ENCODE results near the gene MRPL1.

MRPL1 gene

DNA sequence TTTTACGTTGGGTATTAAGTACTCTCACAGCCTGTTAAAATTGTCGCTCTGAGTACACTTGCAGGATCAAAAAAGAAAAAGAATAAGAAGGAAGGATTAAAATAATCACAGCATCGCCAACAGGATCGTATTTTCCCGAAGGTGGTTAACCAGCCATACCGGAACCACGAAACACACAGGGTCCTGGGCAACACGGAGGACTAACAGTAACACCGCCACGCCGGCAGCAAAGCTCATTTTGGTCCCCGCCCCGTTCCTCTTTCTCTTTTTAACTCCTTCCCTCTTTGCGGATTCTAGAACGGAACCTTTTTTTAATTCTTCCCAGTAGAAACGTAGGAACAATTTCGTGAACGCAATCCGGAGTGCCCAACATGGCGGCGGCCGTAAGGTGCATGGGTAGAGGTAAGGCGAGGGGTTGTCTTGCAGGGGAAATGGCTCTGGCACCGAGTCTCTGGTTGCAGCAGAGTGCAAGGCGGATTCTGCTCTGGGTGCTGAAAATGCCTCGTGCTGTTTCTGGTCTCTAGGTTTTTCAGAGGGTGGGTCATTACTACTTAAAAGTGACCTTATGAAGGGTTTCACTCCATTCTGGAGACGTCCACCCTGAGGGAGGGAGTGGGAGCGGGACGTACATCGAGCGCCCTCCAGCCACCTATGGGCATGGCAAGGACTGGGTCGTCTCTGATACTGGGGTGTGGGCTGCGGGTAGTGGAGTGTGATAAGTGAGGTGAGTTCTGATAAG is at the start of gene MRPL1:
Gene MRPL1 (plus strand): TSS at position 353 of the 739 bp plus-strand sequence. CDS start 19 bp downstream, at position 372.
- DNase-seq, result peak; percentile 83

DNA sequence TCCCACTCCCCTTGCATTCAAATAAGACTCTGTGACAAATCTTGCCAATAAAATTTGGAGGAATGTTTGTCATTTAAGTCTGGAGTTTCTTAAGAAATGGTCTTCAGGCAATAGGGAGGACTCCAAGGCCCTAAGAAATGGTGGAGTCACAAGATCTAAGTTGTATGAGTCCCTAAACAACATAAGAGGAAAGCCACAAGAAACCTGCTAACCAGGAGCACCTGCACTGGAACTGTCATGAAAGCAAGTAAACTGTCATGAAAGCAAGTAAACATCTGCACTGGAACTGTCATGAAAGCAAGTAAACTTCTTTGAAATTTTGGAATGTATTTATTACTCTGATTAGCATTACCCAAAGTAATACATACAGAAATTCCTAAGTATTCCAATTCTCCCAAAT is 47.0 kb upstream of the MRPL1 start:
- DNase-seq, result no peak

DNA sequence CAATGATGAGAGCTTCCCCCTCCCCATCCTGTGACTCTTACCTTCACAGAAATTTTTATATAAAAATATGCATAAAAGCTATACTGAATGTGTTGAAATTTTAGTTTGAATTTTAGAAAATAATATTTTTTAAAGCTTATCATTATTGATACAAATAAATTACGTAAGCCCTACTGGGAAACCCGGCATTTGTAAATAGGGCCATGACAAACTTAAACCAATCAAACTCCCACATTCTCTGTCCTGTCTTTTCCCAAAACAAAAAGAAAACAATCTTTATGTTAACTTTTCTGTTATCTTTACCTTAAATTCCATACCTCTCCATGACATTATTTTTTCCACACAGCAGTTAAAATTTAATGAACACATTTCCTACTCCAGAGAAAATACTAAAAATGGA is 46.1 kb upstream of the MRPL1 start:
- no peak for DNase-seq

DNA sequence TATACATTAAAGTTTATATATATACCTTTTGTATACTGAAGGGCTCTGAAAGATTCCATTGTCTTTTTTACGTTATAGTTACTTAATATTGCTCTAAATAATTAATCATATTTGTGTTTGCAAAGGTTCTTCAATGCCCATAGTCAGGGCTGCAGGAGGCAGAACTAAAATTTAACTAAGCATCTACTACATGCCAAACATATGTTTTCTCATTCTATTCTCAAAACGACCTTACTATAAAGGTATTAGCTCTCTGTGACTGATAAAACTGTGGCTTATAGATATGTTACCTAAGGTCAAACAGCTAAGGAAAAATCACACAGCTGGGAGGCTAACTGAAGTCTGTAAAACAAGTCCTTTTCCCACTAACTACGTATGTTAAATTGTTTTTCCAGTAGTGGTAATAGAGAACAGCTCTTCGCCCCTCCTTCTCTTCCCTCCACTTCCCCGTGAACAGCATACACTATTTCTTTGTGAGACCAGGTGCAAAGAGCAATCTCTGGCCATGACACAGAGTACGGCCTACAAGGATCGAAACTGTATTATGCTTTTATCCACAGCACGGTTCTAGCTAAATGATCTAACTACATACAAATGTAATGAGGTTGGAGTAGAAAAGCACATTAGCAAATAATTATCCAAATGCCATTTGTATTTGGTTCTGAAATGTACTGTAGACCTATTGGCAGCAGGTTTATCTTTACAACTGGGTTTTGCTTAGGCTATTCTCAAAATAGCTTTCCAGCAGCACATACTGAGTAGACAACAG is 45.1 kb upstream of the MRPL1 start:
- no peak for DNase-seq

DNA sequence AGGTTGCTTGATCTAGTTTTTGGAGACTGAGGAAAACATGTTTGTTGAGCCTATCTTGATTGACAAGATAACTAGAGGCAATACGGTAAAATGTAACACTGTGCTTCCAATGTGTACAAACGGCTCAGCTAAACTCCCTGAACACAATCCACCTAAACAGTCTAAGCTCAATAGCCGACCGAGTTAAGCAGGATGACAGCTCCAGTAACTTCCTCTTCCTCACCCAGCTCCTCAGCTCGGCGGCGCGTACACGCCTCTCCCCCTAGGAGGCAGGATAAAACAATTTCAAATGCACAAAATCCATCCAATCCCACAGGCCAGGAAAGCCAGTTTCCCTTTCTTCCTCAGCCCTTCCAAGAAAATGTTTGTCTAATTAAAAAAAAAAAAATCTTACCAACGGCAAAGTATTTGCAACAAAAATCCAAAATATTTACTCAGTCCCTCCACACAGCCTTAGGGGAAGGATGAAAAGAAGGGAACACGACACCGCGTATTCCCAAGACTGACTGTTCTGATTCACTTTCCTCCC is 44.5 kb upstream of the MRPL1 start:
- peak; percentile 39 for DNase-seq

DNA sequence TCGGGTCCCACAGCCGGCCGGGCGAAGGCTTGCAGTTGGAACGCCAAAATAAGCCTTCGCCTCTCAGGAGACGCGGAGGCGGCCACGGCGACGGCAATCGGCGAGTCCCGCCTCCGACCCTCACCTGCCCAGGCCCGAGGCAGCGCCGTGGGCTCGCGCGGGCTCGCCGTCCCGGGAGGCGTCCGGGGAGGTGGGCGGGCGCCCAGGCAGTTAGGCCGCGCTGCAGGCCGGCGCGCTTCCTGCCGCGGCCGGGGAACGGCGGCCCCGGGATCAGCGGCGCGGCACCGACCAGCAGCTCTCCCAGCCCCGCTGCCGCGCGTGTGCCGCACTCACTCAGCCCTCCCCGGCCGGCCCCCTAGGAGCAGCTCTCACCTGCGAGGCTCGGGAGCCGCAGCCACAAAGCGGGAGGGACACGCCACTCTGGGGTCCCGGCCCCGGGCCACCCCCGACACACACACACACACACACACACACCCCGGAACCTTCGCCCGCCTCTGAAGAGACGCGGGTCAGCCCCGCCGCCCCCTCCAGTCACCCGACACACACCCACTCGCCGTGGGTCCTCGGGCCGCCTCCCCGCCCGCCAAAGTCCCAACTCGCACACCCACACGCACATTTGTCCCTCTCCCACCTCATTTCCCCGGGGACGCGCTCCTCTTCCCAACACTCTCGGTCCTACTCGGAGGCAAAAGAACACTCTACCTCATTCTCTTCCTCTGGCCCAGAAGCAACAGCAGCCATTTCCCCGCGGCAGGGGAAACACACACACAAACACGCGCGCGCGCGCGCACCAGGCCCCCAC is 43.8 kb upstream of the MRPL1 start, which contains the start of gene CNOT6L:
Gene CNOT6L (minus strand): TSS at position 767 of the 802 bp plus-strand sequence. CDS start 60 bp downstream, at position 707.
- peak; percentile 49 for DNase-seq

DNA sequence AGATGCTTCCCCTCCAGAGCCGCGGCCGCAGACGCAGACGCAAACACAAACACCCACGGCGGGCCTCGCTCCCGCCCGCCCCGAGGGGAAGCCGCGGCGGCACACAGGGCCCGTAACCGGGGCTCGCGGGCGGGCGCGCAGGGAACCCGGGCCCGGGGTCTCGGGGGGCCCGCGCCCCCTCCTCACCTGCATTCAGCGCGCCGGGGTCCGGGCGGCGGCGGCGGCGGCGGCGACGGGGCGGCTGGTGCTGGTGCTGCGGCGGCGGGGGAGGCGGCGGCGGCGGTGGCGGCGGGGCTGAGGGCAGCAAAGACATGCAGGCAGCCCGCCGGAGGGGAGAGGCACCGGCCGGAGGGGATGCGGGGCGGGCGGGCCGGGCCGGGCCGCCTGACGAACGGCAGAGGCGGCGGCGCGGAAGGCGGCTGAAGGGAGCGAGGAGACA is 43.2 kb upstream of the MRPL1 start:
- DNase-seq, result peak; percentile 89

DNA sequence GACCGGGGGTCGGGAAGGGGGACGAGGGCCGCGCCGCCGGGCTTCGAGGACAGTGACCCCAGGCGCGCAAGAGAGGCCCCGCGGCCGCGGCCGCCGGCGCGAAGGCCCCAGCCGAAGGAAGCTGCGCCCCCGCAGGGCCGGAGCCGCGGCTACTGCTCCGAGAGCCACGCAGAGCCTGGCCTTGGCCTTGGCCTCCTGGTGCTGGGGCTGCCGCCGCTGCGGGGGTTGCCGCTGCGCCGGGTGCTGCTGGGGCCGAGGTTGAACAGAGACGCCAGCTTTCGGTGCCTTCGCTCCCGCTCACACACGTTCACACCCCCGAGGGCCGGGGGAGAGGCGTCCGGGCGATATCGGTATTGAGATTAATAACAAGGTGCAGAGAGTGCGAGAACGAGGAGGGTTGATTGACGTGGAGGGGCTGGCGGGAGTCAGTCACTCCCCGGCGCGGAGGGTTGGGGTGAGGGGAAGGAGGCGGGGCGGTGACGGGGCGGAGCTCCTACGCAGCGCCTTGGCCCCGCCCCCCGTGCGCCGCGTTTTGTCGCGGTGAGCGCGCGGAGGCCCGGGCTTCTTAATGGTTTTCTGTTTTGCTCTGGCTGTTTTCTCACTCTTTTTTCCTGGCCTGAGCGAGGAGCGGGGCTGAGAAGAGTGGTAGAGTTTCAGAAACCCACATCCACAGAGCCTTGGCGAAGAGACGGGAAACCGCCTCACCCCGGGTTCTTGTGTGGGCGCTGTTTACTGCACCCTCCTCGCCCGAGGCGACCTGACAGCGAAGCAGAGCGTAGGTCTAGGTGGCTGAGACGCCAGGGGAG is 42.6 kb upstream of the MRPL1 start:
- peak; percentile 94 for DNase-seq

DNA sequence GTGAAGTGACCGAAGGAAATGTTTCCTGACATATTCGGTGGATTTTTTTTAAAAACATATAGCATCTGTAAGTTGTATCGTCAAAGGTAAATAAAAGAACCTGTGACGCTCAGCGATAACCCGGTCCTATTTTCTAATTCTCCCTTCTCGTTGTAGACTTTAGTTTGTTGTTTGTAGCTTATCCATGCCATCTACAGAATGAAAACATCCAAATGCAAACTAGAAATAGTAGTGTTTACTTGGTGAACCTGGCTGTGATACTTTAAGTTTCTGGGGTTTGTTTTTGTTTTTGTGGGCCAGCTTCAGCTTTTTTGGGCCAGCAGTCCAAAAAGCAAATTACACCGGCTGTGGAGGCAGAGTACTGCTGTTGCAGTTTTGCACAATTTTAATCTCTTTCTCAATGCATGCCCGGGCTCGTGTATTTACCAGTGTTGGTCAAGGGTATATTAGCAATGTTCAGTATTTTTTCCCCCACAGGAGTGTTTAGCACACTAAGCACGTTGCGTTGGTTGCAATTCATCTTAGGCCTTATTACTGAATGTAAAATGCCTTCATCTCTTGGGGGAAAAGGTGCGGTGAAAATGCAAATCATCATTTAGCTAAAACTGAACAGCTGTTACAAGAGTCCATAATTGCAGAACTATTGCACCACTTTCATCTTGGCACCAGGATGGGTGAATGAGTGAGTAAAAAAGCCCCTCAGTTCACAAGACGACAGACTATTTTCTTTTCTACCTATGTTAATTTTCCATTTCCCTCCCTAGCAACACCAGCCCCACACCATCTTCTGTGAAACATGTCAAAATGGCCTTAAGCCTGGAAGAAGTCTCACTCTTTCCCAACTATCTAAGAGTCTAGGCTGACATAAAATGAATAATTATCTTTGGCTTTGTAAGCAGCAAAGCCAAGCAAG is 41.7 kb upstream of the MRPL1 start:
- DNase-seq, result no peak

DNA sequence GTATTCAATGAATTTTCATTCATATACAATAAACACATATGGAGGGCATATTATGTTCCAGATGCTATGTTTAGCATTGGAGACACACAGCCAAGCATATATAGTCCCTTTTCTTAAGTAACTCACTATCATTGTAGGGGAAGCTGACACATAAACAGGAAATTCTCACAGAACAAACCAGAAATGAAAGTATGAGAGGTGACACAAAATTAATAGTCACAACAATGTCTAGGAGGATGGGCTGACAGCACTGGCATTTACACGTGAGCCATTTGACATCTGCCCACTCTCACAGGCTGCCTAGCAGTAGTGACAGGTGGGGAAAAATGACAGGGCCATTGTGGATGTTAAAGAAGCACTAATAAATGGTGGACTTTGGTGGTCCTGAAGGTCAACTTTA is 40.9 kb upstream of the MRPL1 start:
- peak; percentile 47 for DNase-seq

DNA sequence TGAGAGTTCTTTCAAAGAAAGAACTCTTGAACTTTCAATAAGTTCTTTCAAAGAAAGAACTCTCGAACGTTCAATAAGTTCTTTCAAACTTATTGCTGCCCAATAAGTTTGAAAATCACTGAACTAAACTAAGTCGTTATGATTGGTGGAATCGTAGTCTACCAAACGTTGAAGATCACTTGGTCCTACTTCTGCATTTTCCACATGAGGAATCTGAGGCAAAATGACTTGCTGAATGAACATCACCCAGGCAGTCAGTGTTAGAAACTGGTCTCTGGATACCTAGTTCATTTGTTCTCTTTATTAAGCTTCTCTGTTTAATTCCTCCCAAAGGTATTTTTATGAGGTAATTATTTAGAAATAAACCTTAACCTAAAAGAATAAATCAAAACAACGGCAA is 36.4 kb upstream of the MRPL1 start:
- no peak for DNase-seq

DNA sequence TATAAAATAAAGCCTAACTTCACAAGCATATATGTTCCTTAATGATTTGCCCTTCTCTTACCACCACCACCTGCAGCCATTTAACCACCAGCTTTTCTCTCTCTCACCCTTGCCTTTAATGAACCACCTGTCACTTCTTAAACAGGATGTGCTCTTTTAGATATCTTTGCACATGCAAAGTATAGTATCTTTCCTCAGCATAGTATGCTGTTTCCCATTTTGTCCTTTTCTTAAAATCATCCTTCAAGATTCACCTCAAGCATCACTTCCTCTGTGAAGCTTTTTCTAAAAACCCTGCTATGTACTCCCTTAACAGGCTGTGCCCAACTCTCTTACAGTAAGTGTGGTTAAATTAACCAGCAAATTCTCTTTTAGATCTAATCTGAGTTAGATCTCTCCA is 35.3 kb upstream of the MRPL1 start:
- DNase-seq, result no peak

DNA sequence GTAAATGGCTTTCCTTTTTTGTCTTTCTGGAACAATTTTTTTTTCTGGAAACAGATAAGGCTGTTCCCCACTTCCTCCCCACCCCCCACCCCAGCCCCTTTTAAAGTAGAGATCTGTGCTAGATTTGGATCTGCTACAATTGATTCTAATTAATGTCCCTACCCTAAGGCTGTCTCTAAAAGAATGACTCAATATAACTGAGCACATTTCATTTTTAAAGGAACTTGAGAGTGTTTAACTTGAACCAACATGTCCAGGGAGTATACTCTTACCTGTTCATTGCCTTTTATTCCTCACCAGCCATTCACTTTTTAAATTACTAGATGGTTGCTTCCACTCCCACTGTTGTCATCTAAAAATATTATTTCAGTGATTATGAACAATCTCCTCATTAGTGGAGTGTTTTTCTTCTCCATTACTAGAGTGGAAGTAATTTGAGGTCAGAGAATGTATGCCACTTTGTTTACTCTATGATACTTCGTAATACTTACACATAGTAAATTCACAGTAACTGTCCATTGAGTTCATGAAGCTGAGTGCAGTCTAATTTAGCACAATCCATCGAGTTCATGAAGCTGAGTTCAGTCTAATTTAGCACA is 29.4 kb upstream of the MRPL1 start:
- no peak for DNase-seq

DNA sequence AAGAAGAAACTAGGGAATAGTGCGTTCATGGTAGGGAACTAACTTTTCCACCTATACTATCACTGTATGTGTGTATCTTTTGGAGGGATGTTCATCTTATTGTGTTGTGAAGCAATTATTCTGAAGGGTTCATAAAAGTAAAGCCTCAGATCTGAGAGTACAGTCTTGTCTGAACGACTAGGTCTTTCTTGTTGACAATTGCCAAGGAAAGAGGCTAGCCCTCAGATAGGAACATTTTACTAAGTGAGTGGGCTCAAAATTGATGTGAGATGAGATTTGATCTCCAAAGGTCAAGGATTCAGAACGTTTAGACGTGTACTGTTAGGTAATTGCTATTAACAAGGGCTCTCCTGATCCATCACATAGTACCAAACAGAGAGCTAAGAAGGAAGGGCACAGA is 28.2 kb upstream of the MRPL1 start:
- no peak for DNase-seq

DNA sequence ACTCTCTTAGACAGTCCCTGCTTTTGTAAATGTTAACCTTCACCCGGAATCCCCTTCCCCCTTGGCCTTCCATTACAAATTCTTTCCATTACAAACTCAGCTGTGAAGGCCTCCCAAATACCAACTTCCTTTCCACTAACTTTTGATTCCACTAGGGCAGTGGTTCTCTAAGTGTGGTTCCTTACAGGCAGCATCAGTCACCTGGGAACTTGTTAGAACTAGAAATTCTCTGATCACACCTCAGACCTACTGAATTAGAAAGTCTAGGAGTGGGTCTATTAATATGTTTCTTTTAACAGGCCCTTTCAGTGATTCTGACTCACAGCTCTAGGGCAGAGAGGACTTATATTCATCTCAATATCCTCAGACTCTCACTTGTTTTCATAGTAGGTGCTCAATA is 19.0 kb upstream of the MRPL1 start:
- DNase-seq, result no peak

DNA sequence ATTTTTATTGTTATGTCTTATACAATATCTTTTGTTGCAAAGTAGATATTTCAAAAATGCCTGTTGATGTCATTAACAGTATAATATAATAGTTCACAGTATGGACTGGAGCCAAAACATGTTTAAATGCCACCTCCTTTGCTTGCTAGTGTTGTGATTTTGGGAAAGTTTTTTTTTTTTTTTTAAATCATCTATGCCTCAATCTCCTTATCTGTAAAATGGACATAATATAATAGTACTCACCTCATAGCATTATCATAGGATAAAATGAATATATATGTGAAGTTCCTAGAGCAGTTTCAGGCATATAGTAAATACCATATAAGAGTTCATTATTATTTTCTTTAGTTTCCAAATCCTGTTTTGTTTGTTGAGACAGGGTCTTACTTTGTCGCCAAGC is 18.3 kb upstream of the MRPL1 start:
- DNase-seq, result no peak

DNA sequence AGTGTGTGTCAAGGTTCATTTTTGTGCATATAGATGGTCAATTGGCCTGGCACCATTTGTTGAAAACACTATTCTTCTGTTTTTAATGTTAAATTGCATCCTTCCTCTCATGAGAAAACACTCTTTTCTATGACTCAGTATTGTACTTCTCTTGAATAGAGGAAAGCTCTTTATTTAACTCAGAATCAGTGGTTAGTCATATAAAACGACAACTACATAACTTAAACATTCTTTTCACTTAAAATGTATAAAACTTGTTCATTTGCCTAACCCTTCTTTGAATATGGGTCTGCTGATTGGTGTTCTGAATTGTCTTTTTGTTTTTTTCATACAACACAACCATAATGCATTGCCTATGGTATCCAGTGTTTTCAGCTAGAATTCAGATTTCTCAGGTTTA is 17.2 kb upstream of the MRPL1 start:
- DNase-seq, result no peak

DNA sequence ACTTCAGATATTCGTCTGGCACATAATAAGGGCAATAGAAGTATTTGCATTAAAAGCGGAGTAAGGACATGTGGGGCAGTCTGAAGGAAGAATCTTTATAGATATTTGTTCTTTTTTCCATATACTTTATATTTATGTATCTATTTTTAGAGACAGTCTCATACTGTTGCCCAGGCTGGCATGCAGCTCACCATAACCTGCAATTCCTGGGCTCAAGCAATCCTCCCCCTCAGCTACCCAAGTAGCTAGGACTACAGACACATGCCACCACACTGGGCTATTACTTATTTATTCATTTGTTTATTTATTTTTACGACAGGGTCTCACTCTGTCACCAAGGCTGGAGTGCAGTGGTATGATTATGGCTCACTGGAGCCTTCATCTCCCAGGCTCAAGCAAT is 16.7 kb upstream of the MRPL1 start:
- DNase-seq, result no peak

DNA sequence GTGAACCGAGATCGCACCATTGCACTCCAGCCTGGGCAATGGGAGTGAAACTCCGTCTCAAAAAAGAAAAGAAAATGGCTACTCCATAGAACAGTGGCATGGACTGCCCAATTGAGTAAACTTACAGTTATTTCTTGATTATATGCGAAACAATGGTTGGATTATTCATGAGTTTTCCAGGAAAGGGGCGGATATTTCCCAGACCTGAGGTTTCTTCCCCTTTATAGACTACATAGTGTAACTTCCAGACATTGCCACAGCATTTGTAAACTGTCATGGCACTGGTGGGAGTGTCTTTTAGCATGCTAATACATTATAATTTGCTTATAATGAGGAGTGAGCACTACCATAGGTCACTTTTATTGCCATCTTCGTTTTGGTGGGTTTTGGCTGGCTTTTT is 14.1 kb upstream of the MRPL1 start:
- no peak for DNase-seq

DNA sequence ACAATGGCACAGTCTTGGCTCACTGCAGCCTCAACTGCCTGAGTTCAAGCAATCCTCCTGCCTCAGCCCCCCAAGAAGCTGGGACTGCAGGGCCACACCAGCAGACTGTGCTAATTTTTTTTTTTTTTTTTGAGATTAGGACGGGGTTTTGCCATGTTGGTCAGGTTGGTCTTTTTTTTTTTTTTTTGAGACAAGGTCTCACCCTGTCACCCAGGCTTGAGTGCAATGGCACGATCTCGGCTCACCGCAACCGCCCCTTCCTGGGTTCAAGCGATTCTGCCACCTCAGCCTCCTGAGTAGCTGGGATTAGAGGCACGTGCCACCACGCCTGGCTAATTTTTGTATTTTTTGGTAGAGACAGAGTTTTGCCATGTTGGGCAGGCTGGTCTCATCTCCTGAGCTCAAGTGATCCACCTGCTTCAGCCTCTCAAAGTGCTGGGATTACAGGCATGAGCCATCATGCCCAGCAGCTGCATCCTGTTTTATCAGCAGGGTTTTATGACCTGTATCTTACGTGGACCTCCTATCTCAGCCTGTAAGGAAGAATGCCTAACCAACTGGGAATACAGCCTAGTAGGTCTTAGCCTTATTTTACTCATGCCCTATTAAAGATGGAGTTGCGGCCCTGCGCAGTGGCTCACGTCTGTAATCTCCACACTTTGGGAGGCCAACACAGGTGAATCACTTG is 13.2 kb upstream of the MRPL1 start:
- DNase-seq, result no peak
